Trophoblast cell (in vitro differentiated cells and primary cell): ENCODE data around the gene DCAF8L2.
A peak's percentile ranks its signal among the peaks of the same experiment; 100 is the strongest.
"Not testable (repeated sequence)": the region's sequence is repeated elsewhere in the genome, so short reads cannot be mapped to it uniquely, and the experiment has no call there.

Source experiments
- DNase-seq, 2 donors: peaks; one replicate each; pipeline ENCODE4 v3.0.0-alpha.2; 2016
- H2AFZ ChIP-seq: 2 replicates; pipeline ENCODE4 v1.6.1; 2013; ENCODE audit warnings: low read length, moderate library complexity, mild to moderate bottlenecking; ENCODE audit not compliant: insufficient read depth, poor library complexity
- H2AK5ac ChIP-seq: 2 replicates; pipeline ENCODE4 v1.6.1; 2013; ENCODE audit warnings: mild to moderate bottlenecking, low read length
- H2BK120ac ChIP-seq: 2 replicates; pipeline ENCODE4 v1.6.1; 2013; ENCODE audit warnings: low read length, mild to moderate bottlenecking, moderate library complexity; ENCODE audit not compliant: insufficient read depth, poor library complexity
- H2BK12ac ChIP-seq: 2 replicates; pipeline ENCODE4 v1.6.1; 2013; ENCODE audit warnings: mild to moderate bottlenecking, low read length, moderate library complexity
- H2BK5ac ChIP-seq: 2 replicates; pipeline ENCODE4 v1.6.1; 2013; ENCODE audit warnings: low read length, low read depth, moderate library complexity, mild to moderate bottlenecking; ENCODE audit not compliant: poor library complexity
- H3K14ac ChIP-seq: 2 replicates; pipeline ENCODE4 v1.6.1; 2013; ENCODE audit warnings: mild to moderate bottlenecking, low read length
- H3K18ac ChIP-seq: 2 replicates; pipeline ENCODE4 v1.6.1; 2013; ENCODE audit warnings: mild to moderate bottlenecking, low read length
- H3K23ac ChIP-seq: 2 replicates; pipeline ENCODE4 v1.6.1; 2013; ENCODE audit warnings: low read length
- H3K27ac ChIP-seq: 2 replicates; pipeline ENCODE4 v1.5.1; 2013; ENCODE audit warnings: low read depth, mild to moderate bottlenecking, inconsistent platforms, low read length, moderate library complexity
- H3K27me3 ChIP-seq: 2 replicates; pipeline ENCODE4 v1.6.1; 2013; ENCODE audit warnings: inconsistent platforms, mild to moderate bottlenecking, low read length, moderate library complexity; ENCODE audit not compliant: insufficient read depth
- H3K36me3 ChIP-seq, 2 experiments: 1 replicate in 1 of 2; 2 replicates in 1 of 2; pipeline ENCODE4 v1.6.1; 2013; ENCODE audit warnings: low read length in 2 of 2, mild to moderate bottlenecking in 2 of 2, moderate library complexity in 1 of 2; ENCODE audit not compliant: insufficient read depth in 2 of 2, control insufficient read depth in 1 of 2
- H3K4ac ChIP-seq: 2 replicates; pipeline ENCODE4 v1.6.1; 2013; ENCODE audit warnings: low read depth, mild to moderate bottlenecking, low read length, moderate library complexity
- H3K4me1 ChIP-seq, 2 experiments: 1 replicate in 1 of 2; 2 replicates in 1 of 2; pipeline ENCODE4 v1.6.1; 2013; ENCODE audit warnings: low read length in 2 of 2, mild to moderate bottlenecking in 2 of 2, moderate library complexity in 1 of 2; ENCODE audit not compliant: insufficient read depth in 2 of 2, control insufficient read depth in 1 of 2
- H3K4me2 ChIP-seq: 2 replicates; pipeline ENCODE4 v1.6.1; 2013; ENCODE audit warnings: inconsistent platforms, mild to moderate bottlenecking, low read length, moderate library complexity
- H3K4me3 ChIP-seq: 2 replicates; pipeline ENCODE4 v1.5.1; 2013; ENCODE audit warnings: mild to moderate bottlenecking, low read depth, low read length, inconsistent platforms
- H3K79me1 ChIP-seq: one replicate; pipeline ENCODE4 v1.6.1; 2013; ENCODE audit warnings: low read length
- H3K79me2 ChIP-seq: 2 replicates; pipeline ENCODE4 v1.6.1; 2013; ENCODE audit warnings: low read length, mild to moderate bottlenecking; ENCODE audit not compliant: control insufficient read depth, insufficient read depth, poor library complexity
- H3K9ac ChIP-seq: 2 replicates; pipeline ENCODE4 v1.6.1; 2013; ENCODE audit warnings: mild to moderate bottlenecking, low read length
- H3K9me3 ChIP-seq: 2 replicates; pipeline ENCODE4 v1.6.1; 2013; ENCODE audit warnings: low read depth, mild to moderate bottlenecking, control low read depth, inconsistent platforms, low read length; ENCODE audit not compliant: insufficient read depth
- H4K12ac ChIP-seq: 2 replicates; pipeline ENCODE4 v1.6.1; 2013; ENCODE audit warnings: low read depth, mild to moderate bottlenecking, low read length, moderate library complexity
- H4K8ac ChIP-seq: 2 replicates; pipeline ENCODE4 v1.6.1; 2013; ENCODE audit warnings: low read depth, mild to moderate bottlenecking, low read length, moderate library complexity
- H4K91ac ChIP-seq: one replicate; pipeline ENCODE4 v1.6.1; 2013; ENCODE audit warnings: low read depth, mild to moderate bottlenecking, low read length, moderate library complexity
- WGBS: extraction: QIAGEN DNeasy Blood & Tissue Kit; methylation state at CpG from one replicate; pipeline ENCODE4 v1.1.7; 2013; ENCODE audit warnings: missing lambda C conversion rate; ENCODE audit not compliant: insufficient read length, insufficient coverage; ENCODE audit errors: extremely low coverage; 5-methylcytosine and 5-hydroxymethylcytosine counted together

The DCAF8L2 gene

GRCh38 chrX:27675493-27675892, 85.3 kb downstream of the DCAF8L2 start:
- H4K91ac ChIP-seq = no peak overlapping the region
- H4K12ac ChIP-seq = no peak overlapping the region
- peak in 1 of 2 donors; percentile 14 for DNase-seq
- H3K23ac ChIP-seq = no peak overlapping the region
- H2AK5ac ChIP-seq = no peak overlapping the region
- H2AFZ ChIP-seq = no peak overlapping the region
- no peaks in the 10 kb centered on the region for H3K27me3 ChIP-seq
- H3K4ac ChIP-seq = no peak overlapping the region
- no peaks in the 10 kb centered on the region for H3K9me3 ChIP-seq
- H2BK5ac ChIP-seq = no peak overlapping the region
- no peak overlapping the region for H4K8ac ChIP-seq
- no peak overlapping the region for H3K27ac ChIP-seq
- H2BK120ac ChIP-seq = no peak overlapping the region
- no peaks in the 10 kb centered on the region for H3K36me3 ChIP-seq
- H2BK12ac ChIP-seq = no peak overlapping the region
- no peak overlapping the region for H3K9ac ChIP-seq
- H3K4me2 ChIP-seq = no peak overlapping the region
- no peak overlapping the region for H3K18ac ChIP-seq
- no peak overlapping the region for H3K14ac ChIP-seq
- no peaks in the 10 kb centered on the region for H3K79me2 ChIP-seq
- H3K4me3 ChIP-seq = no peak overlapping the region
- H3K79me1 ChIP-seq = no peaks in the 10 kb centered on the region
- H3K4me1 ChIP-seq = no peaks in the 10 kb centered on the region
- WGBS = no CpG with 5 or more reads among the region's 1 CpG

- no peaks in the 10 kb centered on the region for H3K36me3 ChIP-seq
- no CpG with 5 or more reads among the region's 1 CpG for WGBS
- H3K27ac ChIP-seq = no peak overlapping the region
- H3K79me1 ChIP-seq = no peaks in the 10 kb centered on the region
- no peak overlapping the region for H3K9ac ChIP-seq
- no peak overlapping the region for H3K4me3 ChIP-seq
- H3K4me2 ChIP-seq = no peak overlapping the region
- H2AK5ac ChIP-seq = no peak overlapping the region
- DNase-seq = no peak
- H2BK120ac ChIP-seq = no peak overlapping the region
- no peak overlapping the region for H3K14ac ChIP-seq
- no peak overlapping the region for H2AFZ ChIP-seq
- H3K79me2 ChIP-seq = no peaks in the 10 kb centered on the region
- no peak overlapping the region for H3K4ac ChIP-seq
- no peaks in the 10 kb centered on the region for H3K27me3 ChIP-seq
- no peaks in the 10 kb centered on the region for H3K9me3 ChIP-seq
- no peak overlapping the region for H4K12ac ChIP-seq
- no peak overlapping the region for H2BK5ac ChIP-seq
- no peak overlapping the region for H4K91ac ChIP-seq
- no peak overlapping the region for H3K23ac ChIP-seq
- H3K4me1 ChIP-seq = no peaks in the 10 kb centered on the region
- no peak overlapping the region for H3K18ac ChIP-seq
- H4K8ac ChIP-seq = no peak overlapping the region
- no peak overlapping the region for H2BK12ac ChIP-seq
Observed at GRCh38 chrX:27679281-27679680, 89.1 kb downstream of the DCAF8L2 start.

GRCh38 chrX:27680726-27681125, 90.6 kb downstream of the DCAF8L2 start:
- no CpG with 5 or more reads among the region's 1 CpG for WGBS
- H3K9ac ChIP-seq = no peak overlapping the region

GRCh38 chrX:27683566-27684208, 93.5 kb downstream of the DCAF8L2 start:
- not testable (repeated sequence) for H3K79me2 ChIP-seq, H4K12ac ChIP-seq, H3K23ac ChIP-seq, H3K4me3 ChIP-seq, H3K4me2 ChIP-seq, H2AFZ ChIP-seq, H3K4ac ChIP-seq, H3K36me3 ChIP-seq, H3K79me1 ChIP-seq, H4K91ac ChIP-seq, H2BK12ac ChIP-seq, H2BK5ac ChIP-seq, H3K27ac ChIP-seq, H3K18ac ChIP-seq, H3K9me3 ChIP-seq, H2BK120ac ChIP-seq, H3K4me1 ChIP-seq, H3K27me3 ChIP-seq, H3K14ac ChIP-seq, H3K9ac ChIP-seq, H4K8ac ChIP-seq, H2AK5ac ChIP-seq
- peak in 1 of 2 donors; percentile 41 for DNase-seq
- no CpG with 5 or more reads among the region's 5 CpGs for WGBS

More at GRCh38 chrX:27680726-27681125, 90.6 kb downstream of the DCAF8L2 start:
- no peak overlapping the region for H3K14ac ChIP-seq
- no peaks in the 10 kb centered on the region for H3K36me3 ChIP-seq
- H2BK12ac ChIP-seq = no peak overlapping the region
- H2BK5ac ChIP-seq = no peak overlapping the region
- no peak overlapping the region for H3K4me3 ChIP-seq
- no peak overlapping the region for H3K23ac ChIP-seq
- no peaks in the 10 kb centered on the region for H3K27me3 ChIP-seq
- DNase-seq = no peak
- H4K8ac ChIP-seq = no peak overlapping the region
- no peak overlapping the region for H4K12ac ChIP-seq
- H3K18ac ChIP-seq = no peak overlapping the region
- no peak overlapping the region for H2BK120ac ChIP-seq
- no peaks in the 10 kb centered on the region for H3K79me1 ChIP-seq
- H3K9me3 ChIP-seq = no peaks in the 10 kb centered on the region
- no peak overlapping the region for H3K4ac ChIP-seq
- H4K91ac ChIP-seq = no peak overlapping the region
- no peaks in the 10 kb centered on the region for H3K4me1 ChIP-seq
- no peak overlapping the region for H3K27ac ChIP-seq
- H2AFZ ChIP-seq = no peak overlapping the region
- no peak overlapping the region for H3K4me2 ChIP-seq
- no peak overlapping the region for H2AK5ac ChIP-seq
- no peaks in the 10 kb centered on the region for H3K79me2 ChIP-seq
